Central memory CD4-positive, alpha-beta T cell (primary cell): ENCODE measurements around the gene HNF1A.
"Not testable (repeated sequence)": the region's sequence is repeated elsewhere in the genome, so short reads cannot be mapped to it uniquely, and the experiment has no call there.

Experiments used
- DNase-seq: peaks from one replicate; pipeline ENCODE4 v3.0.0; 2022
- total RNA-seq, 3 experiments: gene quantifications; one replicate each; lab custom pipeline; 2026; lab: John Stamatoyannopoulos, UW

The HNF1A gene
- 0 to 0.04 (median 0) reads per million in 3 experiments for total RNA-seq

- no peak for DNase-seq
Measured at GRCh38 chr12:120978296-120979219, at the start of gene HNF1A. Gene HNF1A (plus strand): TSS chr12:120978543. CDS start chr12:120978769, 226 bp downstream.

- DNase-seq, result no peak
Measured at GRCh38 chr12:120928864-120929652, 49.3 kb upstream of the HNF1A start.

- DNase-seq, result no peak
Measured at GRCh38 chr12:120930032-120930431, 48.3 kb upstream of the HNF1A start.

- DNase-seq, result no peak
Measured at GRCh38 chr12:120932058-120932457, 46.3 kb upstream of the HNF1A start.

- no peak for DNase-seq
Measured at GRCh38 chr12:120932956-120933526, 45.3 kb upstream of the HNF1A start.

- DNase-seq, result no peak
Measured at GRCh38 chr12:120933786-120934185, 44.6 kb upstream of the HNF1A start.

- DNase-seq, result no peak
Measured at GRCh38 chr12:120936197-120936596, 42.1 kb upstream of the HNF1A start.

- no peak for DNase-seq
Measured at GRCh38 chr12:120938496-120938895, 39.8 kb upstream of the HNF1A start.

GRCh38 chr12:120939523-120939922, 38.8 kb upstream of the HNF1A start:
- DNase-seq, result no peak

- no peak for DNase-seq
Measured at GRCh38 chr12:120940006-120940405, 38.3 kb upstream of the HNF1A start.

- no peak for DNase-seq
Measured at GRCh38 chr12:120940799-120941198, 37.5 kb upstream of the HNF1A start.

- no peak for DNase-seq
Measured at GRCh38 chr12:120941412-120941811, 36.9 kb upstream of the HNF1A start.

- no peak for DNase-seq
Measured at GRCh38 chr12:120941846-120942405, 36.4 kb upstream of the HNF1A start.

GRCh38 chr12:120943482-120943881, 34.9 kb upstream of the HNF1A start:
- no peak for DNase-seq

GRCh38 chr12:120944645-120945217, 33.6 kb upstream of the HNF1A start:
- DNase-seq, result peak; percentile 37

GRCh38 chr12:120945516-120945915, 32.8 kb upstream of the HNF1A start:
- DNase-seq, result not testable (repeated sequence)

- DNase-seq, result not testable (repeated sequence)
Measured at GRCh38 chr12:120950260-120950799, 28.0 kb upstream of the HNF1A start.

GRCh38 chr12:120950807-120951206, 27.5 kb upstream of the HNF1A start:
- no peak for DNase-seq

GRCh38 chr12:120955232-120955631, 23.1 kb upstream of the HNF1A start:
- no peak for DNase-seq

GRCh38 chr12:120956579-120957300, 21.6 kb upstream of the HNF1A start:
- no peak for DNase-seq

GRCh38 chr12:120959111-120959878, 19.0 kb upstream of the HNF1A start:
- DNase-seq, result no peak
